Tibial artery (tissue), 4 donors: Measurements from ENCODE around the gene TMCC1.

Experiments used
- DNase-seq, 2 donors: peaks; one replicate each; pipeline ENCODE4 v3.0.0-alpha.2; 2019
- H3K27ac ChIP-seq, 2 donors: fragments of 200-600 bp; sonication (generic) in 1 of 2; 1 replicate in 1 of 2; 2 replicates in 1 of 2; pipeline ENCODE4 v1.5.1; 2018 to 2019; ENCODE audit warnings: mild to moderate bottlenecking in 1 of 2
- H3K27me3 ChIP-seq, 2 donors: fragments of 200-600 bp; sonication (generic) in 1 of 2; one replicate each; pipeline versions ENCODE4 v1.5.1 to v1.6.0; 2016 to 2019
- H3K36me3 ChIP-seq, 3 donors: fragments of 200-600 bp; sonication (generic) in 2 of 3; one replicate each; pipeline ENCODE4 v1.5.1; 2016 to 2019; ENCODE audit warnings: mild to moderate bottlenecking in 2 of 3
- H3K4me1 ChIP-seq, 4 donors: fragments of 200-600 bp; sonication (generic) in 2 of 4; 1 replicate in 3 of 4; 2 replicates in 1 of 4; pipeline ENCODE4 v1.5.1; 2016 to 2019
- H3K4me3 ChIP-seq, 2 donors: fragments of 200-600 bp; sonication (generic) in 1 of 2; 1 replicate in 1 of 2; 2 replicates in 1 of 2; pipeline ENCODE4 v1.5.1; 2018 to 2019; ENCODE audit warnings: mild to moderate bottlenecking in 2 of 2
- H3K9me3 ChIP-seq, 3 donors: fragments of 200-600 bp; sonication (generic) in 1 of 3; one replicate each; pipeline ENCODE4 v1.5.1; 2016 to 2019
- CTCF ChIP-seq, 2 experiments: fragments of 200-600 bp in 1 of 2; fragments of 450-650 bp in 1 of 2; IDR thresholded peaks; one replicate each; pipeline ENCODE4 v1.5.1; 2017 to 2019; ENCODE audit warnings: antibody characterized with exemption in 2 of 2, mild to moderate bottlenecking in 1 of 2, moderate library complexity in 1 of 2
- intact Hi-C: fragments of 100-400 bp; cut with DNase I; formaldehyde crosslinking; loops from one replicate; pipeline ENCODE4 v1.15.0; 2023; ENCODE audit warnings: low total_unique reads

The TMCC1 gene

GRCh38 chr3:129740090-129740489 lies 153.4 kb downstream of the TMCC1 start:
- H3K27ac ChIP-seq: no peak overlapping the region
- H3K4me3 ChIP-seq: no peak overlapping the region

GRCh38 chr3:129739634-129740033 lies 153.9 kb downstream of the TMCC1 start:
- H3K9me3 ChIP-seq: no peaks in the 10 kb centered on the region
- TF ChIP-seq CTCF (IDR thresholded peaks at IDR 0.05): no peak
- H3K4me3 ChIP-seq: no peak overlapping the region
- H3K27me3 ChIP-seq: no peaks in the 10 kb centered on the region
- no peaks in the 10 kb centered on the region for H3K4me1 ChIP-seq
- no peak for DNase-seq
- H3K27ac ChIP-seq: no peak overlapping the region
- H3K36me3 ChIP-seq: no peaks in the 10 kb centered on the region
- intact Hi-C loops: no loop called here

More at GRCh38 chr3:129740090-129740489, 153.4 kb downstream of the TMCC1 start:
- no peak for DNase-seq
- no peak for TF ChIP-seq CTCF (IDR thresholded peaks at IDR 0.05)
- intact Hi-C loops: no loop called here
- Histone ChIP-seq H3K9me3 (no peaks in the 10 kb centered on the region), H3K36me3 (no peaks in the 10 kb centered on the region), H3K4me1 (peaks cover 0 to 4% (median under 1%) of the 10 kb centered on the region in 4 donors), H3K27me3 (no peaks in the 10 kb centered on the region)

GRCh38 chr3:129738172-129738571 lies 155.3 kb downstream of the TMCC1 start:
- H3K4me1 ChIP-seq: no peaks in the 10 kb centered on the region
- H3K9me3 ChIP-seq: no peaks in the 10 kb centered on the region
- DNase-seq: no peak
- H3K27me3 ChIP-seq: no peaks in the 10 kb centered on the region
- no peak for TF ChIP-seq CTCF (IDR thresholded peaks at IDR 0.05)
- intact Hi-C loops: no loop called here
- no peak overlapping the region for H3K27ac ChIP-seq
- H3K4me3 ChIP-seq: no peak overlapping the region
- no peaks in the 10 kb centered on the region for H3K36me3 ChIP-seq

GRCh38 chr3:129736070-129736469 lies 157.4 kb downstream of the TMCC1 start:
- Histone ChIP-seq H3K27me3 (no peaks in the 10 kb centered on the region), H3K27ac (no peak overlapping the region), H3K36me3 (no peaks in the 10 kb centered on the region), H3K4me1 (peaks cover 0 to 4% (median 0%) of the 10 kb centered on the region in 4 donors), H3K4me3 (no peak overlapping the region), H3K9me3 (no peaks in the 10 kb centered on the region)
- TF ChIP-seq CTCF (IDR thresholded peaks at IDR 0.05): no peak
- intact Hi-C loops: no loop called here
- DNase-seq: no peak

- no peak overlapping the region for H3K4me3 ChIP-seq
- no peaks in the 10 kb centered on the region for H3K9me3 ChIP-seq
- intact Hi-C loops: no loop called here
- no peak for TF ChIP-seq CTCF (IDR thresholded peaks at IDR 0.05)
- H3K4me1 ChIP-seq: peaks cover 0 to 4% (median 0%) of the 10 kb centered on the region in 4 donors
- H3K36me3 ChIP-seq: no peaks in the 10 kb centered on the region
- no peak for DNase-seq
- no peak overlapping the region for H3K27ac ChIP-seq
- H3K27me3 ChIP-seq: no peaks in the 10 kb centered on the region
Observed at GRCh38 chr3:129735638-129736037, 157.9 kb downstream of the TMCC1 start.

- Histone ChIP-seq H3K9me3 (no peaks in the 10 kb centered on the region), H3K27me3 (no peaks in the 10 kb centered on the region), H3K4me1 (peaks cover 0 to 4% (median 0%) of the 10 kb centered on the region in 4 donors), H3K4me3 (no peak overlapping the region), H3K36me3 (no peaks in the 10 kb centered on the region), H3K27ac (no peak overlapping the region)
- no peak for TF ChIP-seq CTCF (IDR thresholded peaks at IDR 0.05)
- no peak for DNase-seq
- intact Hi-C loops: no loop called here
Observed at GRCh38 chr3:129734449-129734848, 159.1 kb downstream of the TMCC1 start.
